ACHN (cell line): ENCODE measurements around the gene TTLL9.
A peak's percentile ranks its signal among the peaks of the same experiment; 100 is the strongest.
"Not testable (repeated sequence)": the region's sequence is repeated elsewhere in the genome, so short reads cannot be mapped to it uniquely, and the experiment has no call there.

Experiments
- DNase-seq: peaks from one replicate; pipeline ENCODE4 v3.0.0-alpha.2; 2015
- in situ Hi-C: cut with HindIII; loops from 2 replicates; pipeline ENCODE4 v1.10.0; 2017; ENCODE audit warnings: low sequenced_read_pairs, low pct_ligation_motif_present, low pct_unique_long_range_greater_than_20kb

Gene TTLL9

GRCh38 chr20:31869942-31870725 lies at the start of gene TTLL9, which contains the start of gene DUSP15:
TTLL9 (plus strand) TSS chr20:31870634; CDS start chr20:31871127, 493 bp downstream.
DUSP15 (minus strand) TSS chr20:31870527; CDS start chr20:31870337, 190 bp downstream.
- peak; percentile 12 for DNase-seq
- in situ Hi-C loops = no loop called here

GRCh38 chr20:31821427-31821826 lies 49.0 kb upstream of the TTLL9 start:
- in situ Hi-C loops = no loop called here
- DNase-seq = no peak

- DNase-seq = peak; percentile 80
- in situ Hi-C loops = no loop called here
These were observed 47.8 kb upstream of the TTLL9 start for GRCh38 chr20:31822421-31823330.

GRCh38 chr20:31823360-31824124 lies 46.9 kb upstream of the TTLL9 start:
- in situ Hi-C loops = no loop called here

GRCh38 chr20:31824125-31824485 lies 46.3 kb upstream of the TTLL9 start:
- in situ Hi-C loops = no loop called here

More at GRCh38 chr20:31823360-31824124, 46.9 kb upstream of the TTLL9 start:
- no peak for DNase-seq

GRCh38 chr20:31824554-31825313 lies 45.7 kb upstream of the TTLL9 start:
- no peak for DNase-seq
- in situ Hi-C loops = no loop called here

More at GRCh38 chr20:31824125-31824485, 46.3 kb upstream of the TTLL9 start:
- no peak for DNase-seq

- in situ Hi-C loops = no loop called here
- DNase-seq = no peak
These were observed 44.4 kb upstream of the TTLL9 start for GRCh38 chr20:31826074-31826473.

- DNase-seq = no peak
- in situ Hi-C loops = no loop called here
These were observed 43.4 kb upstream of the TTLL9 start for GRCh38 chr20:31827059-31827458.

- in situ Hi-C loops, DNase-seq: not testable (repeated sequence)
These were observed 42.4 kb upstream of the TTLL9 start for GRCh38 chr20:31828016-31828415.

GRCh38 chr20:31829731-31830130 lies 40.7 kb upstream of the TTLL9 start:
- DNase-seq = no peak
- in situ Hi-C loops = no loop called here

GRCh38 chr20:31830406-31830981 lies 39.9 kb upstream of the TTLL9 start:
- in situ Hi-C loops = no loop called here
- no peak for DNase-seq

GRCh38 chr20:31831211-31831610 lies 39.2 kb upstream of the TTLL9 start:
- in situ Hi-C loops = no loop called here
- DNase-seq = no peak

GRCh38 chr20:31831771-31832306 lies 38.6 kb upstream of the TTLL9 start:
- in situ Hi-C loops = no loop called here
- DNase-seq = no peak

- peak; percentile 57 for DNase-seq
- in situ Hi-C loops = no loop called here
These were observed 37.1 kb upstream of the TTLL9 start for GRCh38 chr20:31833130-31833930.

GRCh38 chr20:31833931-31834521 lies 36.4 kb upstream of the TTLL9 start:
- in situ Hi-C loops = no loop called here
- DNase-seq = no peak

- in situ Hi-C loops = no loop called here
- no peak for DNase-seq
These were observed 34.9 kb upstream of the TTLL9 start for GRCh38 chr20:31835554-31835953.
